ENCODE results near the gene MINDY1.
A peak's percentile ranks its signal among the peaks of the same experiment; 100 is the strongest.

Gene MINDY1

DNA sequence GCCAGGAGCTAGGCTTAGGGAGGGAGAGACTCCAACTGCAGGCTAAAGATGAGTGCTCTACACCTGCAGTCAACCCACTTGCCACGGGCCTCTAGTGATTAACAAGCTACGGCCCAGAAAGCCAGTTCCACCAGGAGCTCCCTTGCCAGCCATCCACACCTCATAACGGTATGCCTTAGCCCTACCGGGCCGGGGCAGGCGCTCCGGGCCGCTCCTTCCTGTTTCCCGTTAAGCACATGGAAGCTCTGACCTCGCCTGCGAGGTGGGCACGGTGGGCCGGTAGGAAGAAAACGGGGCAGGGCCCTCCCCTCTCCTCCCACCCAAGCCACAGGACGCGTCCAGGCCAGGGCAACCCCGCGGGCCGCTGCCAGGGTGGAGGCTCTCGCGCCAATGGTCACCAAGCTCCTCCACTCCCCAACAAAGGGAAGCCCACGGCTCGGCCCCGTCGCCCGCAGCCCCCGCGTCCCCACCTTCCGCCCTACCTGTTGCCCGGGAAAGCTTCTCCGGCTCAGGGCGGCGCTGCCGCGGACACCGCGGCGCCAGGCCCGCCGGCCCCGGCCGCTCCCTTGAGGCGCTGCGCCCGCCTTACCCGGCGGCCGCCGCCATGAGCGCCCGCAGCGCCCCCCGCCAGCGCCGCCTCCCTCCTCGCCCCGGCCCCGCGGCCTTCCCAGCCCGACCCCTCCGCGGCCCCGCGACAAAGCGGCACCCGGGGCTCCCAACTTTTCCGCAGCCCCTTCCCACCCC lies 32.7 kb downstream of the MINDY1 start:
- peak overlapping the region; percentile 90 for H3K4me3 Mint-ChIP-seq
- CTCF ChIA-PET: interaction anchor here (0.7 to 1.5 kb wide), 6 partner anchors 11 to 345 kb away, joined by 3 to 6 read pairs (median 3); partner anchors contain the start of genes ENSA and TNFAIP8L2
- H3K4me1 Mint-ChIP-seq: peaks cover 69% of the 10 kb centered on the region
- peak overlapping the region; percentile 86 for H3K27ac Mint-ChIP-seq
- no peaks in the 10 kb centered on the region for H3K9me3 Mint-ChIP-seq
- peaks cover 16% of the 10 kb centered on the region for H3K36me3 Mint-ChIP-seq
- peak; percentile 61 for DNase-seq
- peaks cover 9% of the 10 kb centered on the region for H3K27me3 Mint-ChIP-seq

DNA sequence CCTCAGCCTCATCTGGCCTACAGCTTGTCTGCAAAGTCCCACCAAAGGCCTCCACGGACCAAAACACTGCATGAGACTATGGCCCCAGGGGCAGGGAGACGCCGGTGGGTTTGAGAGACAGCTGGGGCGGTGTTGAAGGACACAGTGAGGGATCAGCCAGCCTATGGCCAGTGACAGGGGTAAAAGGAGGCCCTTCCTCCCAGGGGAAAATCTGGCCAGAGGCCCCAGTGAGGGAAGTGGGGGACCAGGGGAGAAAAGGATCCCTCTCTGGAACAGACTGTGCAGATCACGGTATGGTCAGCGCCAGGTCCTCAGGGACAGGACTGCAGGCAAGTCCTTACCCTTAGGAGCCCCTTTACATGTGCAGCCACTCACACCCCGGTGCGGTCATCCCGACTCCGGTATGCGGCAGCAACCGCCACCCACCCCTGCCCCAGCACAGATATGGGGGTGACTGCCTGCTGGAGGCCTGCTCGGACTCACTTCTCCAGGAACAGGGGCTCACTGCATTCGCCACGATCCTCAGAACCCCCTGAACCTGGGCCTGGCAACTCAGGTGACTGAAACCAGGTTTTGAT lies 33.4 kb downstream of the MINDY1 start:
- Mint-ChIP-seq H3K9me3 (no peaks in the 10 kb centered on the region), H3K27me3 (peaks cover 9% of the 10 kb centered on the region), H3K36me3 (peaks cover 22% of the 10 kb centered on the region), H3K4me3 (peak overlapping the region; percentile 90), H3K27ac (peak overlapping the region; percentile 86), H3K4me1 (peaks cover 65% of the 10 kb centered on the region)
- DNase-seq: no peak
- CTCF ChIA-PET: interaction anchor here (0.7 to 1.5 kb wide), 6 partner anchors 11 to 344 kb away, joined by 3 to 6 read pairs (median 3); partner anchors contain the start of genes ENSA and TNFAIP8L2

DNA sequence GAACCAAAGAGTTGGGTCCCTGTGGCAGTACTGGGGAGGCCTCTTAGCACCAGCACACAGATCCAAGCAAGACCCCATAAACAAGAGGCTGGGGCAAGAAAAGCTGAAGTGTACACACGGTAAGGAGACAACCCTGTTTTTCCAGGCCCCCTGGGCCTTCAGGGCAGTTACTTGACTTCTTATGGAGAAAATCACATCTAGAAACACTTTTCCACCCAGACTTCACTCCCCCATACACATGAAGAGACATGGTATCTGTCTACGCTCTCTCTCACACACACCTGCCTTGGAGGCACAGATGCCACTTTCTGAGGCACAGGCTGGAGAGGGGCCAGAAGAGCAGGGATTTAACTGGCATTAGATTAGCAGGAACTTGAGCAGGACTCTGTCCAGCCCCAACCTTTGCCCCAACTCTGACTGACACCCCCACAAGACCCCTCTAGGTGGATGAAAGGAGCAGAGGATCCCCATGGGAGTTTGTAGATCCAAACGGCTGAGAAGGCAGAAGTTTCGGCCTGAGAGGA lies 34.2 kb downstream of the MINDY1 start:
- Mint-ChIP-seq H3K27me3 (peaks cover 9% of the 10 kb centered on the region), H3K9me3 (no peaks in the 10 kb centered on the region), H3K4me3 (peak overlapping the region; percentile 90), H3K36me3 (peaks cover 31% of the 10 kb centered on the region), H3K4me1 (peaks cover 60% of the 10 kb centered on the region), H3K27ac (peak overlapping the region; percentile 86)
- CTCF ChIA-PET: interaction anchor here (1.5 kb wide), 1 partner anchor 184 kb away, joined by 3 read pairs; the partner anchor contains the start of gene TNFAIP8L2
- DNase-seq: no peak

DNA sequence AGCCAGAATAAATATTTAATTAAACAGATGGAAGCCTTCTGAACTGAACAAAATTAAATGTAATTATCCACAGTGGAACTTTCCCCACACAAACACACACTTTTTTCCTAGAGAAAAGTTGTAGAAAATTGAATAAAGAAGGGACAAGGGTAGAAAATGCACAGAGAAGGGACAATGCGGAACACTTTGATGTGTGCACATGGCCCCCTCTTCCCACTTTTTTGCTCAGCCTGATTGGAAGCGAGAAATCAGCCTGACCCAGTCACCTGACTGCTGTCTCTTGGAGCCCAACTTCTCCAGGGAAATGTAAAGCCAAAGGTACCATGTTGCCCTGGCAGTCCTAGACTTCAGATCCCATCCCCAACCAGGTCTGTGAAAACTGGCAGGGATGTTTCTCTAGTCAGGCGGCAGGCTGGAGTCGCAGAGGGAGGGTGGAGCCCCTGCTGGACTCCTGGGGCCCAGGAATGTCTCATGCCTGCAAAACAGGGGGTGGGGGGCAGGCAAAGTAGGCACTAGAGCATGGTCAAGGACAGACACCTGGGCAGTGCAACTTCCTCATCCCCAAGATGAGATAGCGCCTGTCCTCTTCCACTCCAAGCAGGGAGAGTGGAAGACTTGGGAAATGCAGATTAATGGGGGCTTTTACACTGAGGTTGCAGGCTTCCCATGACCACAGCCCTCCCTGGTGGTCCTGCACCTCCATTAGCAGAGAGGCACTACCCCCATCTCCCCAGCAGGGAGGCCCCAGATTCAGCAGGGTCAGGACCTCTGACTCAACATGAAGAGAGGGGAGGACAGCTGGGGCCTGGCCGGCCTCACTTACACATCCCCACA lies 34.9 kb downstream of the MINDY1 start:
- H3K4me3 Mint-ChIP-seq: peak overlapping the region; percentile 90

DNA sequence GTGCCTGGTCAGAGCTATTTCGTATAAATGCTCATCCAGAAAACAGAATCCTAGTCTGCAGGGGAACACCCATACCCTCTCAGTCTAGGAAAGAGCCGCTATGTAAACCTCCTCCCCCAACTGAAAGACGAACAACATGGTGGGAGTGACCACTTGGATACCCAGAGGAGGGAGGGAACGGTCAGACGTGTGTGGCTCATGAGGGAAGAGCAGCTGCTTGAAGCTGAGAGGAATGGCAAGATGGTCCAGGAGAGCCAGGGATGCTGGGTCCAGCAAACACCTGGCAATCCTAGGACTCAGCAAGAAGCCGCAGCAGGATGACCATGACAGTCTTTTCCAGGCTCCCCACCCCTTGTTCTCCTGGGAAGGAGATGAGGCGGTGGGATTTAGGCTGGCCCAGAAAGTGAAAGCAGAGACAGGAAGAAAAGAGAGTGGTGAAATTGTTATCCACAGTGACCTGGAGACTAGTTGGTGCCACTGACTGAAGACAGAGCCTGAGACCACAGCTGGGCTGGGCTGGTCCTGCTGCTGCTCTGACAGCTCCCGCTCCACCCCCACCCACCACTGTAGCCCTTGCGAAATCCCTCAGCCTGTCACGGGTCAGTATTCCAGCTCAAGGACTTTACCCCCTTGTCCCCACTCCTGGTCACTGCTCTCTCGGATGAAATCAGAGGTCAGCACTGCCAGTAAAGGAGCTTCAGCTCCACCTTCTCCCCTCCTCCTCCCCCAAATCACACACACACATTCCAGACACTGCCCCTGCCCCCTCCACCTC lies 35.7 kb downstream of the MINDY1 start:
- no peaks in the 10 kb centered on the region for H3K27me3 Mint-ChIP-seq
- H3K36me3 Mint-ChIP-seq: peaks cover 44% of the 10 kb centered on the region
- CTCF ChIA-PET: interaction anchor here (1.5 kb wide), 1 partner anchor 25 kb away, joined by 5 read pairs; no protein-coding TSS in a partner anchor

More for the DNA sequence above, 34.9 kb downstream of the MINDY1 start:
- CTCF ChIA-PET: no interaction called here
- no peak for DNase-seq
- no peaks in the 10 kb centered on the region for H3K9me3 Mint-ChIP-seq
- peaks cover 36% of the 10 kb centered on the region for H3K36me3 Mint-ChIP-seq
- H3K27ac Mint-ChIP-seq: peak overlapping the region; percentile 86
- peaks cover 7% of the 10 kb centered on the region for H3K27me3 Mint-ChIP-seq
- H3K4me1 Mint-ChIP-seq: peaks cover 53% of the 10 kb centered on the region

DNA sequence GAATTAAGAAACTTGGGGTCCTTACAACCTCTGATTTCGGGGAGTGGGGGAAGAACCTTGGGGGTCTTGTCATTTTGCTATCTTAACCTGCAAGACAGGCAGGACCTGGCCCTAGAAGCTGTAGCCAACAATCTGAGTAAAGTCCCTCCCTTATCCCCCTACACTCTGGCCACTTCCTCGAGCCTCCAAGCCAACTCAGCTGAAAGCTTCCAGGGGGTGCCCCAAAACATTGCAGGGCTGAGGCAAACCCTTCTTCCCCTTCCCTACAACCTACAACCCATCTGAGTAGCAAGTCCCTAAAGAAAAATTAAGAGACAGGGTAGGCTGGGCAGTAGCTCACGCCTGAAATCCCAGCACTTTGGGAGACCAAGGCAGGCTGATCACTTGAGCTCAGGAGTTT lies 37.1 kb downstream of the MINDY1 start:
- Mint-ChIP-seq H3K27me3 (no peaks in the 10 kb centered on the region), H3K9me3 (no peaks in the 10 kb centered on the region), H3K27ac (peak overlapping the region; percentile 29), H3K36me3 (peaks cover 53% of the 10 kb centered on the region), H3K4me1 (peaks cover 38% of the 10 kb centered on the region), H3K4me3 (no peak overlapping the region)
- DNase-seq: no peak
- CTCF ChIA-PET: interaction anchor here (1.5 kb wide), 1 partner anchor 26 kb away, joined by 5 read pairs; no protein-coding TSS in a partner anchor

More for the DNA sequence above, 35.7 kb downstream of the MINDY1 start:
- peak overlapping the region; percentile 65 for H3K27ac Mint-ChIP-seq
- no peaks in the 10 kb centered on the region for H3K9me3 Mint-ChIP-seq
- peak overlapping the region; percentile 43 for H3K4me3 Mint-ChIP-seq
- no peak for DNase-seq
- peaks cover 45% of the 10 kb centered on the region for H3K4me1 Mint-ChIP-seq

DNA sequence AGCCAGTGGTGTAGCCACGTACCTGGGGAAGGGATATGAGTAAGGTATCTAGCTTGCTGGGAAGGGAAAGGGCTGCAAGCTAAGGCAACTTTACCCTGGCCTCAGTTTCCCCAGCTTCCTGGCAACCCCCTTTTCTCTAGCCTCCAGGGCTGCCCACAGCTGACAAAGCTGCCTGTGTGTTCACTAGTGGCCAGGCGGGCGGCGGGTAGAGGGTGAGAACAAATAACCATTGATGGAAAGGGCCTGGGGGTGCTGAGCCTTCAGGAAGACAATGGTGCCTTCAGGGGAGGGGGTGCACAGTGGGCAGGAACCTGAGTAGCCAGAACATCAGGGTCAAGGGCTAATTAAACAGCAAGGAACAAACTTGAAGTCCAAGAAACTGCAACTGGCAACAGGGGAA lies 38.2 kb downstream of the MINDY1 start:
- no peak overlapping the region for H3K4me3 Mint-ChIP-seq
- no peaks in the 10 kb centered on the region for H3K27me3 Mint-ChIP-seq
- CTCF ChIA-PET: no interaction called here
- DNase-seq: no peak
- no peak overlapping the region for H3K27ac Mint-ChIP-seq
- H3K36me3 Mint-ChIP-seq: peaks cover 62% of the 10 kb centered on the region
- H3K9me3 Mint-ChIP-seq: no peaks in the 10 kb centered on the region
- H3K4me1 Mint-ChIP-seq: peaks cover 36% of the 10 kb centered on the region

DNA sequence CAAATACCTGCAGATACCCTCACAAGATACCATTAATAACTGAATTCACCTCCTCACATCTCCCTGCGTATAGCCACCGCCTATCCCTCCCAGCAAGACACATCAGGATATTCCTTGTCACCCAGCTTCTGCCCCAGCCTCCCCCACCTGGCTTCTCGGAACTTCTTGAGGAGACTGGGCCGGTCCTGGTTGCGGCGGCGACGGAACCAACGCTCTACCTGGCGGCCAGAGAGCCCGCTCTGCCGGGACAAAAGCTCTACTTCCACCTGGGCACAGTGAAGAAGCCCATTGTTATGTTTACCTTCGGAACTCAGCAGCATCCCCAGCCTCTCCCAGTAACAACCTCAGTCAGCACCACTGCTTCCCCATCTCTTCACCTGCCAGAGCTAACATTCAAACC lies 38.8 kb downstream of the MINDY1 start:
- no peak for DNase-seq
- H3K27me3 Mint-ChIP-seq: no peaks in the 10 kb centered on the region
- CTCF ChIA-PET: no interaction called here
- peaks cover 65% of the 10 kb centered on the region for H3K36me3 Mint-ChIP-seq
- H3K9me3 Mint-ChIP-seq: no peaks in the 10 kb centered on the region
- peaks cover 36% of the 10 kb centered on the region for H3K4me1 Mint-ChIP-seq
- H3K4me3 Mint-ChIP-seq: no peak overlapping the region
- H3K27ac Mint-ChIP-seq: no peak overlapping the region

DNA sequence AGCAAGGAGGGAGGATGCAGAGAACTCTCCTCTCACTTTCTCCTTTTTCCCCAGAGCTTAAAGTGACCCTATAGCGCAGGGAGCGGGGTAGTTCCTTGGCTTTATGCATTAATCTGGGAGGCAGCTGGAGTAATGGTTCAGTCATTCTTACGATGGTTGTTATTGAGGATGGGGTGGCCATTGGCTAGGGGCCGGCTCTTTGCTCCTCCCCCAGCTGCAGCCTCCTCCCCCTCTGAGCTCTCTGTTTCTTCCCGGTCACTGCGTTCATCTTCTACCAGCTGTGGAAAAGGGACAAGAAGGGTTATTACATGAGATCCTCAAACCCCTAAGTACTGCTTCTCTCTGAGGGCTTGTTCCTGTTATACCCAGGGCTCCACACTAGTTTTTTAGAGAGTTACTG lies 40.7 kb downstream of the MINDY1 start:
- no peak for DNase-seq
- no peaks in the 10 kb centered on the region for H3K9me3 Mint-ChIP-seq
- no peaks in the 10 kb centered on the region for H3K27me3 Mint-ChIP-seq
- H3K4me1 Mint-ChIP-seq: peaks cover 22% of the 10 kb centered on the region
- no peak overlapping the region for H3K4me3 Mint-ChIP-seq
- no peak overlapping the region for H3K27ac Mint-ChIP-seq
- CTCF ChIA-PET: no interaction called here
- H3K36me3 Mint-ChIP-seq: peaks cover 67% of the 10 kb centered on the region

DNA sequence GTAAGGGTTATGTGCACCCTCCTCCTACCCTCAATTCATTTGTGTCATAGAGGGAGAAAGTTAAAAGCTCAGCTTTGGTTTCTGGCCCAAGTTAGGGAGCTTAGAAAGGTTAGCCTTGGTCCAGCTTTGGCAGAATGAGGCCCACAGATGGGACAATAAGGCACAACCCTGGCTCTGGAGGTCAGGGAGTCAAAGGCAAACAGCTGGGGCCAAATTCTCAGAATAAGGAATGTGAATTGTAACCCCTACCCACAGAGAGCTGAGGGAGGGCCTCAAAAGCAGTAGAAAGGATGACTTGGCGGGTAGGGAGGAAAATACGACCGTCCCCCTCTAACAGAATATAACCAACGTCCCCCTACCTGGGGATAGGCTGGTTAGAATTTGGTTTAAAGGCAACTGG lies 41.1 kb downstream of the MINDY1 start:
- Mint-ChIP-seq H3K27ac (no peak overlapping the region), H3K4me3 (no peak overlapping the region), H3K36me3 (peaks cover 68% of the 10 kb centered on the region), H3K9me3 (no peaks in the 10 kb centered on the region), H3K4me1 (peaks cover 18% of the 10 kb centered on the region), H3K27me3 (no peaks in the 10 kb centered on the region)
- CTCF ChIA-PET: no interaction called here
- no peak for DNase-seq

DNA sequence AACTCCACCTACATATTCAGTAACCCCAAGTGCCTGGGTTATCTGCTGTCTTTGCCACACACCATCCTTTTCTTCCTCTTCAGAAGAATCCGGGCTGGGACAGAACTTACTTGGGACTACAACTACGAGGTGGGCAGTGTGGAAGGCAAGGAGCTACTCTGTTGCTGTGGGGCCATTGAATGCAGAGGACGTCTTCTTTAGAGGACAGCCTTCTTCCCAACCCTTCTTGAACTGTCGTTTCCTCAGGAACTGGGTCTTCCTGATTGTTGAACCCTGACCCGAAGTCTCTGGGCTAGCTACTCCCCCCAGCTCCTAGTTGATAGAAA lies 42.6 kb downstream of the MINDY1 start:
- peaks cover 13% of the 10 kb centered on the region for H3K4me1 Mint-ChIP-seq
- no peak overlapping the region for H3K4me3 Mint-ChIP-seq
- DNase-seq: no peak
- H3K27ac Mint-ChIP-seq: peak overlapping the region; percentile 25
- CTCF ChIA-PET: interaction anchor here (1.2 to 2.6 kb wide), 2 partner anchors 16 to 31 kb away, joined by 3 to 6 read pairs; no protein-coding TSS in a partner anchor
- H3K36me3 Mint-ChIP-seq: peaks cover 81% of the 10 kb centered on the region
- no peaks in the 10 kb centered on the region for H3K27me3 Mint-ChIP-seq
- H3K9me3 Mint-ChIP-seq: no peaks in the 10 kb centered on the region

DNA sequence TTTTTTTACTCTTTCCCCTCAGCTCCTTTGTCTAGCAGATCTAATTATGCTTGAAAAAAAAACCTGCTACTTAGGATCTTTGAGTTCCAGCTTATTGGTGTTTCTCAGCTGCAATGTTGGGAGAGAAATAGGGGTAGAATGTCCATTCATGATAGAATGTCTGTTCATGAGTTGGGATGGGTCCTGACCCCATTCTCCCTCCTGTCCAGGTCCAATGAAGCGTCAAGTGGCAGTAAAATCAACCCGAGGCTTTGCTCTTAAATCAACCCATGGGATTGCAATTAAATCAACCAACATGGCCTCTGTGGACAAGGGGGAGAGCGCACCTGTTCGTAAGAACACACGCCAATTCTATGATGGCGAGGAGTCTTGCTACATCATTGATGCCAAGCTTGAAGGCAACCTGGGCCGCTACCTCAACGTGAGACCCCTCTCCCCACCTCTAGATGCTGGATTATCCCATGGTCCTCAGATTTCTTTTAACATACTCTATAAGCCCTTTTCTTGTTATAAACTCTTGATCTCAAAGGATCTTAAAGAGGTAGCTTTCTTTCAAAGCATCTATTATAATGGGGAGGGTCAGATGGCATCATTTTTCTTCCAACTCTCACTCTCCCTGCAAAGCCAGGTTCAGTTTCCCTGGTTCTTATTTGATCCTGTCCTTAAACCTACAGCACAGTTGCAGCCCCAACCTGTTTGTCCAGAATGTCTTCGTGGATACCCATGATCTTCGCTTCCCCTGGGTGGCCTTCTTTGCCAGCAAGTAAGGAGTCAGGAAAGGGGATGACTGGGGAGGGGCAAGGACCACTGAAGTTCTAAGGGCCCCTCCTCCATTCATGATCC lies 43.2 kb downstream of the MINDY1 start:
- no peak overlapping the region for H3K4me3 Mint-ChIP-seq
- H3K27ac Mint-ChIP-seq: peak overlapping the region; percentile 25
- CTCF ChIA-PET: interaction anchor here (1.7 to 2.6 kb wide), 2 partner anchors 15 to 31 kb away, joined by 4 to 6 read pairs; no protein-coding TSS in a partner anchor
- no peaks in the 10 kb centered on the region for H3K9me3 Mint-ChIP-seq
- no peaks in the 10 kb centered on the region for H3K27me3 Mint-ChIP-seq
- peaks cover 10% of the 10 kb centered on the region for H3K4me1 Mint-ChIP-seq
- peaks cover 78% of the 10 kb centered on the region for H3K36me3 Mint-ChIP-seq
- DNase-seq: no peak

DNA sequence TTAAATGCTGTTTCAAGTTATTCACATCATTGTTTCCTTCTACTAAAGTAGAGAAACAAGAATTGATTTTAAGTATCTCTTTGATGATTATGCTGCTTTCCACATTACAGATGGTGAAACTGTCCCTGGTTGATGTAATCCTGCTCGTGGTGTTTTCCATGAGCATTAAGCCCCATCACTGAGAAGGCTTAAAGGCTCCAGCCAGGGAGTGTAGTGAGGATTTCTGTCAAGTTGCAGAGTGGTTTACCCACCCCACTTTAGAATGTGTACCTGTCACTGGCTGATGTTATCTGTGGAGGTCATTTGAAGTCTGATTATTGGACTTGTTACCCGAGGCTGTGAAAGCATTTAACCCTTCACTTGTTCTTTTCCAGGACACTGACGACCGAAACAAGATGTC lies 44.9 kb downstream of the MINDY1 start:
- Mint-ChIP-seq H3K4me1 (peaks cover 10% of the 10 kb centered on the region), H3K36me3 (peaks cover 65% of the 10 kb centered on the region), H3K27ac (peak overlapping the region; percentile 51), H3K27me3 (no peaks in the 10 kb centered on the region), H3K9me3 (no peaks in the 10 kb centered on the region), H3K4me3 (no peak overlapping the region)
- CTCF ChIA-PET: interaction anchor here (0.6 to 2.6 kb wide), 2 partner anchors 33 to 422 kb away, joined by 3 to 6 read pairs; no protein-coding TSS in a partner anchor
- no peak for DNase-seq

All from activated naive CD4-positive, alpha-beta T cell treated with anti-CD3 and anti-CD28 coated beads, Interleukin-2, amount 10 ng/mL, durations not matched to agents 7 days and 5 days (primary cell).